HepG2 (cell line): ENCODE results near the gene RABGGTB. TPM values are rescaled to one million over a fixed set of nuclear protein-coding genes. Genes with fewer than 3 reads are reported as not detected.
A peak's percentile ranks its signal among the peaks of the same experiment; 100 is the strongest.

ENCODE experiments used
- ATAC-seq: fragments of 200-7000 bp; cut with Tn5 transposase; 3 replicates; pipeline ENCODE4 v1.9.1; 2020; ENCODE audit warnings: mild to moderate bottlenecking, moderate library complexity
- BruUV-seq: library from RNA; stranded (reverse); fragments of 400-500 nt; replicated peaks from 2 replicates; lab custom pipeline; 2021; lab: Mats Ljungman, UMichigan
- CTCF ChIA-PET: fragments of 300-600 bp; formaldehyde crosslinking; extraction: SDS; loops from one replicate; lab custom pipeline; 2021; ENCODE audit warnings: low total read pairs, inconsistent platforms, low intra/inter-chr PET ratio; lab: Yijun Ruan, JAX
- POLR2A ChIA-PET: fragments of 350-600 bp; sonication (Branson Sonifier 250); formaldehyde crosslinking; loops from one replicate; lab custom pipeline; 2020; ENCODE audit warnings: antibody characterized with exemption, inconsistent platforms; lab: Yijun Ruan, JAX
- DNase-seq: peaks from one replicate; pipeline ENCODE4 v3.0.0-alpha.2; 2015; ENCODE audit warnings: low spot score
- FAIRE-seq: peaks from 3 replicates; lab custom pipeline; 2011; peaks lifted over from hg19 to GRCh38; lab: Jason Lieb, UNC
- H2AFZ ChIP-seq: one replicate; pipeline ENCODE4 v1.6.1; 2011; ENCODE audit warnings: low read length, inconsistent platforms
- H3K27ac ChIP-seq: fragments of 300-600 bp; 3 replicates; pipeline ENCODE4 v1.8.0; 2011; ENCODE audit warnings: mixed run types, mild to moderate bottlenecking, mixed read lengths, low read length, inconsistent platforms; ENCODE audit not compliant: insufficient read depth; ENCODE audit errors: extremely low read length
- H3K27me3 ChIP-seq, 2 experiments: fragments of 200-600 bp in 1 of 2; 2 replicates in 1 of 2; 3 replicates in 1 of 2; pipeline versions ENCODE4 v1.6.0 to v1.8.0; 2011; ENCODE audit warnings: low read length in 2 of 2, mild to moderate bottlenecking in 2 of 2, moderate library complexity in 2 of 2, inconsistent platforms in 1 of 2; ENCODE audit not compliant: insufficient read depth in 2 of 2, control insufficient read depth in 1 of 2
- H3K36me3 ChIP-seq, 2 experiments: fragments of 200-600 bp in 1 of 2; replicated peaks in 1 of 2; 2 replicates in 1 of 2; 3 replicates in 1 of 2; pipeline versions ENCODE4 v1.5.1 to v1.8.0; 2011; ENCODE audit warnings: low read length in 2 of 2, inconsistent platforms in 1 of 2; ENCODE audit not compliant: insufficient read depth in 2 of 2, control insufficient read depth in 1 of 2
- H3K4me1 ChIP-seq: 2 replicates; pipeline ENCODE4 v1.5.1; 2012; ENCODE audit warnings: low read length, inconsistent platforms; ENCODE audit not compliant: insufficient read depth
- H3K4me2 ChIP-seq: 2 replicates; pipeline ENCODE4 v1.6.0; 2011; ENCODE audit warnings: low read depth, low read length, inconsistent platforms
- H3K4me3 ChIP-seq, 3 experiments: fragments of 200-600 bp in 1 of 3; sonication (generic), shearing (Covaris generic) in 1 of 3; replicated peaks in 1 of 3; 2 replicates each; pipeline ENCODE4 v1.5.1; 2011 to 2016; ENCODE audit warnings: low read length in 3 of 3, inconsistent platforms in 2 of 3, low read depth in 2 of 3, mild to moderate bottlenecking in 2 of 3, control low read depth in 1 of 3, mixed read lengths in 1 of 3; ENCODE audit not compliant: insufficient read depth in 1 of 3
- H3K79me2 ChIP-seq: one replicate; pipeline ENCODE4 v1.6.1; 2011; ENCODE audit warnings: low read length, inconsistent platforms; ENCODE audit not compliant: insufficient read depth
- H3K9ac ChIP-seq: 2 replicates; pipeline ENCODE4 v1.6.0; 2011; ENCODE audit warnings: mild to moderate bottlenecking, low read depth, low read length, inconsistent platforms; ENCODE audit not compliant: insufficient read depth
- H3K9me3 ChIP-seq: 2 replicates; pipeline ENCODE4 v1.5.1; 2012; ENCODE audit warnings: mild to moderate bottlenecking, low read length
- H4K20me1 ChIP-seq: 2 replicates; pipeline ENCODE4 v1.6.0; 2011; ENCODE audit warnings: inconsistent platforms, mild to moderate bottlenecking, low read length, moderate library complexity; ENCODE audit not compliant: insufficient read depth
- FOSL1 ChIP-seq: sonication (generic); formaldehyde crosslinking; IDR thresholded peaks from 2 replicates; pipeline ENCODE4 v1.9.0; 2021; ENCODE audit warnings: missing genetic modification reagents, borderline replicate concordance
- FOXK2 ChIP-seq: fragments of 450-650 bp; IDR thresholded peaks from 2 replicates; pipeline ENCODE4 v1.6.1; 2016
- FOXP1 ChIP-seq, 2 experiments: fragments of 450-650 bp in 1 of 2; IDR thresholded peaks; 2 replicates each; pipeline ENCODE4 v1.6.1; 2017 to 2018; ENCODE audit warnings: antibody characterized with exemption in 1 of 2
- JUND ChIP-seq: sonication (generic); formaldehyde crosslinking; IDR thresholded peaks from 2 replicates; pipeline ENCODE4 v1.8.0; 2022; ENCODE audit warnings: mild to moderate bottlenecking, missing genetic modification reagents
- MBD4 ChIP-seq: IDR thresholded peaks from 2 replicates; pipeline ENCODE4 v1.6.1; 2012; ENCODE audit warnings: low read length, inconsistent platforms, borderline replicate concordance
- MXI1 ChIP-seq: IDR thresholded peaks from 3 replicates; pipeline ENCODE4 v1.6.1; 2012; ENCODE audit warnings: low read depth, low read length, inconsistent platforms, borderline replicate concordance
- PAF1 ChIP-seq: IDR thresholded peaks from 2 replicates; pipeline ENCODE4 v1.6.1; 2016; ENCODE audit warnings: missing genetic modification reagents, missing compliant biosample characterization
- POLR2AphosphoS5 ChIP-seq: IDR thresholded peaks from 2 replicates; pipeline ENCODE4 v1.6.1; 2012; ENCODE audit warnings: low read depth, low read length
- RBFOX2 ChIP-seq: fragments of 200-400 bp; formaldehyde crosslinking; IDR thresholded peaks from 2 replicates; pipeline ENCODE4 v1.6.1; 2017; ENCODE audit warnings: low read depth, mild to moderate bottlenecking, low read length
- SP1 ChIP-seq, 2 experiments: fragments of 450-650 bp in 1 of 2; sonication (generic) in 1 of 2; formaldehyde crosslinking in 1 of 2; IDR thresholded peaks; 2 replicates each; pipeline versions ENCODE4 v1.4.0 to v1.6.1; 2016 to 2020; ENCODE audit warnings: missing genetic modification reagents in 1 of 2
- ZFP37 ChIP-seq: sonication (generic); formaldehyde crosslinking; IDR thresholded peaks from 2 replicates; pipeline ENCODE4 v1.4.0; 2020; ENCODE audit warnings: missing genetic modification reagents, borderline replicate concordance
- ZNF274 ChIP-seq: sonication (generic); formaldehyde crosslinking; IDR thresholded peaks from 2 replicates; pipeline ENCODE4 v1.5.1; 2020; ENCODE audit warnings: mild to moderate bottlenecking, missing genetic modification reagents
- ZNF335 ChIP-seq: sonication (generic); formaldehyde crosslinking; IDR thresholded peaks from 2 replicates; pipeline ENCODE4 v1.4.0; 2020; ENCODE audit warnings: missing genetic modification reagents
- ZNF33B ChIP-seq: sonication (generic); formaldehyde crosslinking; IDR thresholded peaks from 2 replicates; pipeline ENCODE4 v1.5.1; 2020; ENCODE audit warnings: mild to moderate bottlenecking, missing genetic modification reagents
- ZNF510 ChIP-seq: sonication (generic); formaldehyde crosslinking; IDR thresholded peaks from 2 replicates; pipeline ENCODE4 v1.4.0; 2020; ENCODE audit warnings: low read depth, mild to moderate bottlenecking, missing genetic modification reagents
- WGBS: methylation state at CpG from one replicate; pipeline ENCODE4 v1.1.6; 2017; ENCODE audit warnings: low lambda C conversion rate; 5-methylcytosine and 5-hydroxymethylcytosine counted together
- in situ Hi-C: cut with HindIII; loops from 2 replicates; pipeline ENCODE4 v1.10.0; 2017; ENCODE audit warnings: low pct_unique_long_range_greater_than_20kb; ENCODE audit not compliant: extremely low pct_ligation_motif_present
- intact Hi-C: fragments of 100-400 bp; cut with micrococcal nuclease; formaldehyde crosslinking; loops from one replicate; pipeline ENCODE4 v1.10.0; 2022; ENCODE audit not compliant: unreplicated experiment
- polyA plus RNA-seq, 8 experiments: library from polyadenylated mRNA; depleted of rRNA in 3 of 8; stranded (reverse) in 7 of 8; unstranded in 1 of 8; fragments of >200 nt; fragmentation: Illumina TruSeq in 4 of 8; extraction: Trizol in 4 of 8; gene quantifications; 2 replicates each; pipeline versions ENCODE4 v1.2.1 to v1.2.3, GENCODE V29; 2011 to 2016; ENCODE audit warnings: low read depth in 4 of 8, missing spikeins in 1 of 8, mixed read lengths in 1 of 8; ENCODE audit not compliant: insufficient read depth in 1 of 8
- total RNA-seq, 5 experiments: library from RNA; depleted of rRNA; stranded (reverse); fragments of >200 nt; fragmentation: Illumina TruSeq; extraction: Trizol; gene quantifications; 2 replicates each; pipeline ENCODE4 v1.2.3, GENCODE V29; 2016; ENCODE audit warnings: low read depth in 1 of 5
- TF ChIP-seq, protein P1 (sequence below): sonication (generic); formaldehyde crosslinking; IDR thresholded peaks from 2 replicates; pipeline ENCODE4 v1.4.0; 2020; ENCODE audit warnings: missing genetic modification reagents, mild to moderate bottlenecking, borderline replicate concordance
- TF ChIP-seq, protein P2 (sequence below): IDR thresholded peaks from 2 replicates; pipeline ENCODE4 v1.6.1; 2012; ENCODE audit warnings: low read depth, low read length, improper control_type of control experiment
- TF ChIP-seq, protein P3 (sequence below): sonication (generic); formaldehyde crosslinking; IDR thresholded peaks from 2 replicates; pipeline ENCODE4 v1.5.0; 2020; ENCODE audit warnings: mild to moderate bottlenecking, missing genetic modification reagents

Gene RABGGTB
- total and polyA plus RNA-seq, 2 of the 13 experiments (the other 11 are each of a cell fraction or from before 2014, with no cell fraction given), result 185 to 290 TPM

GRCh38 chr1:75789988-75790387 is 3.9 kb downstream of the RABGGTB start (continued):
- TF ChIP-seq, protein P1, sequence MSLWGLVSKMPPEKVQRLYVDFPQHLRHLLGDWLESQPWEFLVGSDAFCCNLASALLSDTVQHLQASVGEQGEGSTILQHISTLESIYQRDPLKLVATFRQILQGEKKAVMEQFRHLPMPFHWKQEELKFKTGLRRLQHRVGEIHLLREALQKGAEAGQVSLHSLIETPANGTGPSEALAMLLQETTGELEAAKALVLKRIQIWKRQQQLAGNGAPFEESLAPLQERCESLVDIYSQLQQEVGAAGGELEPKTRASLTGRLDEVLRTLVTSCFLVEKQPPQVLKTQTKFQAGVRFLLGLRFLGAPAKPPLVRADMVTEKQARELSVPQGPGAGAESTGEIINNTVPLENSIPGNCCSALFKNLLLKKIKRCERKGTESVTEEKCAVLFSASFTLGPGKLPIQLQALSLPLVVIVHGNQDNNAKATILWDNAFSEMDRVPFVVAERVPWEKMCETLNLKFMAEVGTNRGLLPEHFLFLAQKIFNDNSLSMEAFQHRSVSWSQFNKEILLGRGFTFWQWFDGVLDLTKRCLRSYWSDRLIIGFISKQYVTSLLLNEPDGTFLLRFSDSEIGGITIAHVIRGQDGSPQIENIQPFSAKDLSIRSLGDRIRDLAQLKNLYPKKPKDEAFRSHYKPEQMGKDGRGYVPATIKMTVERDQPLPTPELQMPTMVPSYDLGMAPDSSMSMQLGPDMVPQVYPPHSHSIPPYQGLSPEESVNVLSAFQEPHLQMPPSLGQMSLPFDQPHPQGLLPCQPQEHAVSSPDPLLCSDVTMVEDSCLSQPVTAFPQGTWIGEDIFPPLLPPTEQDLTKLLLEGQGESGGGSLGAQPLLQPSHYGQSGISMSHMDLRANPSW, result no peak
- TF ChIP-seq ZNF510 (no peak), FOXK2 (no peak), ZFP37 (CRISPR knock-in tag) (no peak), MXI1 (no peak), MBD4 (no peak)

- H3K27me3 ChIP-seq, result no peaks in the 10 kb centered on the region; a peak in 1 of 5 replicates
- in situ Hi-C loops, result no loop called here
- H3K4me3 ChIP-seq, result peak overlapping the region in 1 of 3 experiments; percentile 29; a peak in 1 of 6 replicates
- H3K27ac ChIP-seq, result peak overlapping the region; percentile 18
- TF ChIP-seq JUND (CRISPR knock-in tag), result 0 out of 2 replicates have a peak, but pooled peaks have one; percentile 25
- TF ChIP-seq, protein P2, sequence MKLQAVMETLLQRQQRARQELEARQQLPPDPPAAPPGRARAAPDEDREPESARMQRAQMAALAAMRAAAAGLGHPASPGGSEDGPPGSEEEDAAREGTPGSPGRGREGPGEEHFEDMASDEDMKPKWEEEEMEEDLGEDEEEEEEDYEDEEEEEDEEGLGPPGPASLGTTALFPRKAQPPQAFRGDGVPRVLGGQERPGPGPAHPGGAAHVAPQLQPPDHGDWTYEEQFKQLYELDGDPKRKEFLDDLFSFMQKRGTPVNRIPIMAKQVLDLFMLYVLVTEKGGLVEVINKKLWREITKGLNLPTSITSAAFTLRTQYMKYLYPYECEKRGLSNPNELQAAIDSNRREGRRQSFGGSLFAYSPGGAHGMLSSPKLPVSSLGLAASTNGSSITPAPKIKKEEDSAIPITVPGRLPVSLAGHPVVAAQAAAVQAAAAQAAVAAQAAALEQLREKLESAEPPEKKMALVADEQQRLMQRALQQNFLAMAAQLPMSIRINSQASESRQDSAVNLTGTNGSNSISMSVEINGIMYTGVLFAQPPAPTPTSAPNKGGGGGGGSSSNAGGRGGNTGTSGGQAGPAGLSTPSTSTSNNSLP, result 0 out of 2 replicates have a peak, but pooled peaks have one; percentile 33
- TF ChIP-seq, protein P3, sequence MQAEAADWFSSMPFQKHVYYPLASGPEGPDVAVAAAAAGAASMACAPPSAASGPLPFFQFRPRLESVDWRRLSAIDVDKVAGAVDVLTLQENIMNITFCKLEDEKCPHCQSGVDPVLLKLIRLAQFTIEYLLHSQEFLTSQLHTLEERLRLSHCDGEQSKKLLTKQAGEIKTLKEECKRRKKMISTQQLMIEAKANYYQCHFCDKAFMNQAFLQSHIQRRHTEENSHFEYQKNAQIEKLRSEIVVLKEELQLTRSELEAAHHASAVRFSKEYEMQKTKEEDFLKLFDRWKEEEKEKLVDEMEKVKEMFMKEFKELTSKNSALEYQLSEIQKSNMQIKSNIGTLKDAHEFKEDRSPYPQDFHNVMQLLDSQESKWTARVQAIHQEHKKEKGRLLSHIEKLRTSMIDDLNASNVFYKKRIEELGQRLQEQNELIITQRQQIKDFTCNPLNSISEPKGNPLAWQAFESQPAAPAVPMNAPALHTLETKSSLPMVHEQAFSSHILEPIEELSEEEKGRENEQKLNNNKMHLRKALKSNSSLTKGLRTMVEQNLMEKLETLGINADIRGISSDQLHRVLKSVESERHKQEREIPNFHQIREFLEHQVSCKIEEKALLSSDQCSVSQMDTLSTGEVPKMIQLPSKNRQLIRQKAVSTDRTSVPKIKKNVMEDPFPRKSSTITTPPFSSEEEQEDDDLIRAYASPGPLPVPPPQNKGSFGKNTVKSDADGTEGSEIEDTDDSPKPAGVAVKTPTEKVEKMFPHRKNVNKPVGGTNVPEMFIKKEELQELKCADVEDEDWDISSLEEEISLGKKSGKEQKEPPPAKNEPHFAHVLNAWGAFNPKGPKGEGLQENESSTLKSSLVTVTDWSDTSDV (CRISPR knock-in tag), result no peak
- TF ChIP-seq POLR2AphosphoS5, result 0 out of 2 replicates have a peak, but pooled peaks have one; percentile 19
- TF ChIP-seq ZNF33B (CRISPR knock-in tag), result no peak
- 0 out of 2 replicates have a peak, but pooled peaks have one; percentile 29 for TF ChIP-seq PAF1 (CRISPR knock-in tag)
- TF ChIP-seq ZNF274, result no peak
- TF ChIP-seq ZNF335 (CRISPR knock-in tag), result no peak
- no peak for TF ChIP-seq SP1 (IDR thresholded peaks at IDR 0.05)
- no peak for TF ChIP-seq SP1 (CRISPR knock-in tag; IDR thresholded peaks at IDR 0.05)
- TF ChIP-seq FOXP1 (IDR thresholded peaks at IDR 0.05), result no peak
- no peak for TF ChIP-seq FOXP1 (CRISPR knock-in tag; IDR thresholded peaks at IDR 0.05)
- TF ChIP-seq FOSL1 (CRISPR knock-in tag), result peak; percentile 36; the same call in 1 of the 2 replicates
- TF ChIP-seq RBFOX2, result peak; percentile 46; the same call in 1 of the 2 replicates
- POLR2A ChIA-PET, result interaction anchor here (1.1 kb wide), 1 partner anchor 67 kb away, joined by 3 read pairs; no protein-coding TSS in a partner anchor
- no peak overlapping the region for H2AFZ ChIP-seq
- ATAC-seq (no peak), FAIRE-seq (no peak), DNase-seq (no peak)
- intact Hi-C loops, result loop anchor here (5.0 kb wide), 1 partner anchor 524 kb away; no protein-coding TSS in a partner anchor
- no peaks in the 10 kb centered on the region for H3K9me3 ChIP-seq
- H3K79me2 ChIP-seq, result peaks cover 62% of the 10 kb centered on the region
- BruUV-seq, result no TSS peak
- CTCF ChIA-PET, result no interaction called here
- no peak overlapping the region for H3K9ac ChIP-seq
- peaks cover 86% of the 10 kb centered on the region for H4K20me1 ChIP-seq
- WGBS, result 85% methylated on average over 1 of the region's 1 CpG
- H3K36me3 ChIP-seq, result peaks cover 8 to 63% of the 10 kb centered on the region in 2 experiments
- H3K4me2 ChIP-seq, result peak overlapping the region; percentile 83
- peaks cover 46% of the 10 kb centered on the region for H3K4me1 ChIP-seq
Measured at GRCh38 chr1:75791022-75791421, 5.0 kb downstream of the RABGGTB start.
